OCI-LY1 (cell line): ENCODE data around the gene ARHGEF5.

ENCODE experiments used
- H2AFZ ChIP-seq: fragments of 200-600 bp; sonication (generic), shearing (Covaris generic); 2 replicates; pipeline ENCODE4 v1.6.0; 2014; ENCODE audit warnings: antibody characterized with exemption, mild to moderate bottlenecking, low read length
- H3F3A ChIP-seq: fragments of 200-600 bp; sonication (generic), shearing (Covaris generic); 2 replicates; pipeline ENCODE4 v1.6.0; 2014; ENCODE audit warnings: mild to moderate bottlenecking, antibody characterized with exemption, low read length, moderate library complexity; ENCODE audit not compliant: insufficient read depth
- H3K27ac ChIP-seq: fragments of 200-600 bp; sonication (generic); 2 replicates; pipeline ENCODE4 v1.5.1; 2014; ENCODE audit warnings: low read length, mixed run types, mild to moderate bottlenecking, low read depth; ENCODE audit not compliant: poor library complexity, severe bottlenecking
- H3K27me3 ChIP-seq: fragments of 200-600 bp; sonication (generic); 2 replicates; pipeline ENCODE4 v1.6.0; 2014; ENCODE audit warnings: antibody characterized with exemption, mild to moderate bottlenecking, low read length, moderate library complexity; ENCODE audit not compliant: insufficient read depth
- H3K36me3 ChIP-seq: fragments of 200-600 bp; sonication (generic); 2 replicates; pipeline ENCODE4 v1.6.1; 2014; ENCODE audit warnings: mild to moderate bottlenecking, antibody characterized with exemption, low read length, moderate library complexity, mixed read lengths; ENCODE audit not compliant: insufficient read depth
- H3K4me1 ChIP-seq: fragments of 200-600 bp; sonication (generic); 2 replicates; pipeline ENCODE4 v1.5.1; 2014; ENCODE audit warnings: mild to moderate bottlenecking, low read length, moderate library complexity; ENCODE audit not compliant: insufficient read depth, severe bottlenecking
- H3K4me2 ChIP-seq: fragments of 200-600 bp; sonication (generic), shearing (Covaris generic); 2 replicates; pipeline ENCODE4 v1.6.1; 2014; ENCODE audit warnings: low read length
- H3K4me3 ChIP-seq: fragments of 200-600 bp; sonication (generic); 2 replicates; pipeline ENCODE4 v1.5.1; 2014; ENCODE audit warnings: low read length, low read depth, mild to moderate bottlenecking, mixed read lengths; ENCODE audit not compliant: poor library complexity, severe bottlenecking
- H3K79me2 ChIP-seq: fragments of 200-600 bp; shearing (Covaris generic); 2 replicates; pipeline ENCODE4 v1.6.1; 2016; ENCODE audit warnings: mixed run types, low read length, mixed read lengths; ENCODE audit not compliant: insufficient read depth
- H3K9ac ChIP-seq: fragments of 200-600 bp; sonication (generic), shearing (Covaris generic); 2 replicates; pipeline ENCODE4 v1.6.1; 2014; ENCODE audit warnings: mild to moderate bottlenecking, low read length, mixed read lengths
- H3K9me2 ChIP-seq: fragments of 200-600 bp; sonication (generic), shearing (Covaris generic); 2 replicates; pipeline ENCODE4 v1.6.1; 2014; ENCODE audit warnings: low read depth, mild to moderate bottlenecking, low read length, mixed read lengths
- H3K9me3 ChIP-seq: fragments of 200-600 bp; shearing (Covaris generic); 2 replicates; pipeline ENCODE4 v1.6.1; 2014; ENCODE audit warnings: low read length, mixed read lengths
- H4K20me1 ChIP-seq: fragments of 200-600 bp; sonication (generic), shearing (Covaris generic); 2 replicates; pipeline ENCODE4 v1.6.0; 2016; ENCODE audit warnings: mild to moderate bottlenecking, low read length; ENCODE audit not compliant: insufficient read depth
- CTCF ChIP-seq: fragments of 200-600 bp; sonication (generic), shearing (Covaris generic); IDR thresholded peaks from 2 replicates; pipeline ENCODE4 v1.5.1; 2017; ENCODE audit warnings: mild to moderate bottlenecking, antibody characterized with exemption, low read length, moderate library complexity, mixed read lengths
- EZH2 ChIP-seq: fragments of 200-600 bp; sonication (generic), shearing (Covaris generic); IDR thresholded peaks from 2 replicates; pipeline ENCODE4 v1.8.0; 2017; ENCODE audit warnings: borderline replicate concordance, mixed run types, mild to moderate bottlenecking, antibody characterized with exemption, low read length, moderate library complexity, mixed read lengths

The ARHGEF5 gene

GRCh38 chr7:144391014-144391413, 35.8 kb downstream of the ARHGEF5 start:
- no peaks in the 10 kb centered on the region for H3K4me1 ChIP-seq
- no peaks in the 10 kb centered on the region for H3K36me3 ChIP-seq
- H3K9me2 ChIP-seq: no peaks in the 10 kb centered on the region
- no peaks in the 10 kb centered on the region for H3K9me3 ChIP-seq
- no peak overlapping the region for H3K4me3 ChIP-seq
- H3F3A ChIP-seq: no peaks in the 10 kb centered on the region
- no peak overlapping the region for H3K9ac ChIP-seq
- H3K27me3 ChIP-seq: no peaks in the 10 kb centered on the region
- no peak overlapping the region for H3K4me2 ChIP-seq
- no peaks in the 10 kb centered on the region for H4K20me1 ChIP-seq
- no peak overlapping the region for H2AFZ ChIP-seq
- TF ChIP-seq EZH2 (no peak), CTCF (no peak)
- no peak overlapping the region for H3K27ac ChIP-seq
- H3K79me2 ChIP-seq: no peaks in the 10 kb centered on the region

GRCh38 chr7:144391823-144392255, 36.6 kb downstream of the ARHGEF5 start:
- H3K4me1 ChIP-seq: no peaks in the 10 kb centered on the region
- no peaks in the 10 kb centered on the region for H3K9me3 ChIP-seq
- H2AFZ ChIP-seq: no peak overlapping the region
- H3K9me2 ChIP-seq: no peaks in the 10 kb centered on the region
- no peaks in the 10 kb centered on the region for H3K36me3 ChIP-seq
- H3K79me2 ChIP-seq: no peaks in the 10 kb centered on the region
- H4K20me1 ChIP-seq: no peaks in the 10 kb centered on the region
- TF ChIP-seq EZH2: no peak
- TF ChIP-seq CTCF: peak; percentile 81
- no peak overlapping the region for H3K9ac ChIP-seq
- no peak overlapping the region for H3K4me2 ChIP-seq
- no peak overlapping the region for H3K27ac ChIP-seq
- H3F3A ChIP-seq: no peaks in the 10 kb centered on the region
- H3K27me3 ChIP-seq: no peaks in the 10 kb centered on the region
- H3K4me3 ChIP-seq: no peak overlapping the region

GRCh38 chr7:144397086-144397485, 41.9 kb downstream of the ARHGEF5 start:
- no peak overlapping the region for H3K4me2 ChIP-seq
- H3K9me3 ChIP-seq: no peaks in the 10 kb centered on the region
- H3K4me1 ChIP-seq: no peaks in the 10 kb centered on the region
- no peaks in the 10 kb centered on the region; the same call in 1 of the 2 replicates for H3K27me3 ChIP-seq
- H2AFZ ChIP-seq: no peak overlapping the region
- H3F3A ChIP-seq: no peaks in the 10 kb centered on the region
- no peak overlapping the region for H3K9ac ChIP-seq
- no peak overlapping the region for H3K27ac ChIP-seq
- TF ChIP-seq EZH2: no peak
- H3K9me2 ChIP-seq: no peaks in the 10 kb centered on the region
- no peak overlapping the region for H3K4me3 ChIP-seq
- H3K79me2 ChIP-seq: no peaks in the 10 kb centered on the region
- no peaks in the 10 kb centered on the region for H4K20me1 ChIP-seq
- no peaks in the 10 kb centered on the region for H3K36me3 ChIP-seq

GRCh38 chr7:144398291-144398690, 43.1 kb downstream of the ARHGEF5 start:
- Histone ChIP-seq H3K4me1 (no peaks in the 10 kb centered on the region), H3K4me3 (no peak overlapping the region), H3K9me3 (no peaks in the 10 kb centered on the region), H3K36me3 (no peaks in the 10 kb centered on the region), H4K20me1 (no peaks in the 10 kb centered on the region), H3K4me2 (no peak overlapping the region), H3K9ac (no peak overlapping the region), H3F3A (no peaks in the 10 kb centered on the region), H2AFZ (no peak overlapping the region), H3K27ac (no peak overlapping the region), H3K79me2 (no peaks in the 10 kb centered on the region), H3K27me3 (no peaks in the 10 kb centered on the region; the same call in 1 of the 2 replicates), H3K9me2 (no peaks in the 10 kb centered on the region)
- no peak for TF ChIP-seq CTCF
- no peak for TF ChIP-seq EZH2
